Measurements from ENCODE around the gene HIKESHI.

HIKESHI gene, protein sequence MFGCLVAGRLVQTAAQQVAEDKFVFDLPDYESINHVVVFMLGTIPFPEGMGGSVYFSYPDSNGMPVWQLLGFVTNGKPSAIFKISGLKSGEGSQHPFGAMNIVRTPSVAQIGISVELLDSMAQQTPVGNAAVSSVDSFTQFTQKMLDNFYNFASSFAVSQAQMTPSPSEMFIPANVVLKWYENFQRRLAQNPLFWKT

GRCh38 chr11:86302092-86302793, at the start of gene HIKESHI:
Gene HIKESHI, plus strand, starts transcription at chr11:86302240. Its CDS starts 209 bp downstream, at chr11:86302449.
- DNase-seq = peak; percentile 93

- DNase-seq = no peak
These were observed 46.1 kb upstream of the HIKESHI start for GRCh38 chr11:86255896-86256295.

- DNase-seq = no peak
These were observed 45.4 kb upstream of the HIKESHI start for GRCh38 chr11:86256608-86257007.

DNA sequence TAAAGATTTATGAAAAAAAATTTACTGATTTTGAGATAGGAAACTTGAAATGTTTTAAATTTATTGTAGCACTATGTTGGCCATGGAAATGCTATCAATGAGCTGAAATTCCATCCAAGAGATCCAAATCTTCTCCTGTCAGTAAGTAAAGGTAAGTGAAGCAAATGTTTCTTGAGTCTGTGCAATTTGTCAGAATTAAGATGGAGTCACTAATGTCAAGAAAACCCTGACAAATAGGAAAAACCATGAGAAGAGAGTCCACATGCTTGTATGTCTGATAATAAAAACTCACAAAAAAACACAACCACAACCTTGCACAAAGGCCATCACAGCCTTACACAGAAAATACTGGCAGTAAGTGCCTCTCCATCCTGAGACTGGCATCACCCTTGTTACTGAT, 44.6 kb upstream of the HIKESHI start:
- no peak for DNase-seq

- no peak for DNase-seq
These were observed 42.3 kb upstream of the HIKESHI start for GRCh38 chr11:86259730-86260129.

- no peak for DNase-seq
These were observed 40.7 kb upstream of the HIKESHI start for GRCh38 chr11:86261328-86261727.

DNA sequence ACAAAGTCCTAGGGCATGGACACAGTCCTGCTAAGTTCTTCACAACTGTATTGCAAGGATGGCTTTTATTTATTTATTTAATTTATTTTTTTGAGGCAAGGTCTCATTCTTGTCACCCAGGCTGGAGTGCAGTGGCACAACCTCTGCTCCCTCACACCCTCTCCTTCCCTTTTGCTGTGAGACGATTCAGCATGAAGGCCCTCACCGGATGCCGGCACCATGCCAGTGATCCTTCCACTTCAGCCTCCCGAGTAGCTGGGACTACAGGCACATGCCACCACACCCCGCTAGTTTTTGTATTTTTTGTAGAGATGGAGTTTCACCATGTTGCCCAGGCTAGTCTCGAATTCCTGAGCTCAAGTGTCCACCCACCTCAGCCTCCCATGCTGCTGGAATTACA, 39.7 kb upstream of the HIKESHI start:
- no peak for DNase-seq

- no peak for DNase-seq
These were observed 37.4 kb upstream of the HIKESHI start for GRCh38 chr11:86264649-86265048.

GRCh38 chr11:86265194-86265593, 36.8 kb upstream of the HIKESHI start:
- DNase-seq = no peak

DNA sequence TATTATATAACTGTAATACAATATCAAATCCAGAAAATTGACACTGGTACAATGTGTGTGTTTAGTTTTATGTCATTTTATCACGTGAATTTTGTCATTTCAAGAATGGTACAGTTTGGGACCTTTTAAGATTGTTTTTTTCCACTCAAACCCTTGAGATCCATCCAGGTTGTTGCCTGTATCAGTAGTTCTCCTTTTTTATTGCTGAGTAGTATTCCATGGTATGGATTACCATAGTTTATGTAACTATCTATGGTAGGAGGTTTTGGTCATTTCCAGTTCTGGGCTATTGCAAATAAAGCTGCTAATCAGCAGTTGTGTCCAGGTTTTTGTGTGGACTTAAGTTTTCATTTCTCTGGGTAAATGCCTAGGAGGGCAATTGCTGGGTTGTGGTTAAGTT, 32.4 kb upstream of the HIKESHI start:
- DNase-seq = no peak

DNA sequence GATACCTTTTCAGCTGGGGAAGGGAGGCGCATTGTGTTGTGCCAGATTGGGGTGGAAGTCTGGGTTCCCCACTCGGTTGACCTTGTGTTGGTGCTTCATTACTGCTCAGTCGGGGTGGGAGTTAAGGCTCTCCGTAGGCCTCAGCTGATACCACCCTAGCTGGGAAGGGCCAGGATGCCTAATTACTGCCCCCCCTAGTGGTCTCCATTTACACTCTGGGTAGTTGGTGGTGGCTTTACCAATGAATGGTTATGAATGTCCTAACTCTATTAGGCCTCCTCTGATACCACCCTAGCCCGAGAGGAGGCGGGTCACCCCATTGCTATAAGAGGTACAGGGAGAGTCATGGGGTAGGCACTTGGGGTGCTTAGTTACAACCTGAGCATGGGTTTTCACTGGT, 27.5 kb upstream of the HIKESHI start:
- DNase-seq = no peak

GRCh38 chr11:86274999-86275398, 27.0 kb upstream of the HIKESHI start:
- DNase-seq = no peak

- DNase-seq = no peak
These were observed 26.3 kb upstream of the HIKESHI start for GRCh38 chr11:86275493-86276370.

- DNase-seq = no peak
These were observed 24.3 kb upstream of the HIKESHI start for GRCh38 chr11:86277741-86278140.

DNA sequence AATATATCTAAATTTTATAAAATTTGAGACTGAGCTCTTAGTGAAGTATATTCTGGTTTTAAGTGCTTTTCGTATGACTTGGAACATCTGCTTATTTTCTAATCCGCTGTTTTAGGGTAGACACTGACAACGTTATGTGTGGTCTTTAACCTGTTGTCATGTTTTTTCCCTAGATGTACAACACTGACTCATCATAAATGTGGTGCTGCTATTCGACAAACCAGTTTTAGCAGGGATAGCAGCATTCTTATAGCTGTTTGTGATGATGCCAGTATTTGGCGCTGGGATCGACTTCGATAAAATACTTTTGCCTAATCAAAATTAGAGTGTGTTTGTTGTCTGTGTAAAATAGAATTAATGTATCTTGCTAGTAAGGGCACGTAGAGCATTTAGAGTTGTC, 23.8 kb upstream of the HIKESHI start:
- DNase-seq = no peak

DNA sequence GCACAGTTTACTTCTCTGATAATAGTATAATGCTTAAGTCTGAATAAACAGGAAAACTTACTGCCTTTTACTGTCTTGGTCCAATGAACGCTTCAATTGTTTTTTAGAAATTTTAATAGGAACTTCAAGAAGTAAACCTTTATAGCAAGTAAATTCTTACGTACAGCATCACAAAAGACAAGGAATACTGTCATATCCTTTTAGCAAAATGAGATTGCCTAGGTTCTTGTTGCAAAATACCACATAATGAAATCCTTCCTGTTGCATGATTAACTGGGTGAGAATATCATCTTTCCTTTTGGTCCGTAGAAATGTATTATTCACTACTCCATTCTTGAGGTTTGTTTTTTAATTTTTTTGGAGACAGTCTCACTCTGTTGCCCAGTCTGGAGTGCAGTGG, 22.3 kb upstream of the HIKESHI start:
- no peak for DNase-seq

DNA sequence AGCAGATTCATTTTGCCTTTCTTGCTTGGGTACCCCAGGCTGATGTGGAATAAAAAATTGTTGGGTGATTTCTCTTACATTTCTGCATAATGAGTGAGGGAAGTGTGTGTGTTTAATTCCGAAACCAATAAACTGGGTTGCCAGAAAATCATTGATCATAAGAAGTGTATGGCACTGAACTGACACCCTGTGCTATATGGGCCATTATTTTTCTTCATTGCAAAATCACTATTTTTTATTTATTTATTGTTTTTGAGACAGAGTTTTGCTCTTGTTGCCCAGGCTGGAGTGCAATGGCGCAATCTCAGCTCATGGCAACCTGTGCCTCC, 14.6 kb upstream of the HIKESHI start:
- no peak for DNase-seq

DNA sequence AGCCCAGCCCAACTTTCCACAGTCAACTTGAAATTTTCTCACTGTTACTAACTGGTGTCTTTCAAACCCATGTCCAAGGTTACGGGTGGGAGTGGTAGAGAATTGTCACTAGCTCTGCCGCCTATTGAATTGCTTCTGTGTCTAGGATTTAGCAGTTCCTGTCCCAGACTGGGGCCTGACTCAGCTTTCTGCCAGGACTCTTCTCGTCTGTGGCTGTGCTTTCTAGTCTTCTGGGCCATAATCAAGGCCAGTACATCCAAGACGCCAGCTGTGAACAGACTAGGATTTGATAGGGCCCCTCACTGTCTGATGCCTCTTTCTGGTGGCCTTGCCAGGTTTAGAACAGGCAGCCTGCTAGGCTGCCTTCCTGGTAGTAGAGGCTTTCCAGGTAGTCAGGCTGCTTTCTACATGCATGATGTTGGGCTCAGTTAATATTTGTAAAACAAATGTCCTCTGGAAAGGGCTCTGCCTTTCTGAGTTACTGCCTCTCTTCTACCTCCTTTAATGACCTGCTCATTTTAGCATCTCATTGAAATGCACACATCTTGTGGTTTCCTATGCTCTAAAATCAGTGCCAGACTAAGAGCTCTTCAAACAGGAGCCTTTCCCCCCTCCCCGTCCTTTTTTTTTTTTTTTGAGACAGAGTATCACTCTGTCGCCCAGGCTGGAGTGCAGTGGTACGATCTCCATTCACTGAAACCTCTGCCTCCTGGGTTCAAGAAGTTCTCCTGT, 13.1 kb upstream of the HIKESHI start:
- DNase-seq = peak; percentile 38

DNA sequence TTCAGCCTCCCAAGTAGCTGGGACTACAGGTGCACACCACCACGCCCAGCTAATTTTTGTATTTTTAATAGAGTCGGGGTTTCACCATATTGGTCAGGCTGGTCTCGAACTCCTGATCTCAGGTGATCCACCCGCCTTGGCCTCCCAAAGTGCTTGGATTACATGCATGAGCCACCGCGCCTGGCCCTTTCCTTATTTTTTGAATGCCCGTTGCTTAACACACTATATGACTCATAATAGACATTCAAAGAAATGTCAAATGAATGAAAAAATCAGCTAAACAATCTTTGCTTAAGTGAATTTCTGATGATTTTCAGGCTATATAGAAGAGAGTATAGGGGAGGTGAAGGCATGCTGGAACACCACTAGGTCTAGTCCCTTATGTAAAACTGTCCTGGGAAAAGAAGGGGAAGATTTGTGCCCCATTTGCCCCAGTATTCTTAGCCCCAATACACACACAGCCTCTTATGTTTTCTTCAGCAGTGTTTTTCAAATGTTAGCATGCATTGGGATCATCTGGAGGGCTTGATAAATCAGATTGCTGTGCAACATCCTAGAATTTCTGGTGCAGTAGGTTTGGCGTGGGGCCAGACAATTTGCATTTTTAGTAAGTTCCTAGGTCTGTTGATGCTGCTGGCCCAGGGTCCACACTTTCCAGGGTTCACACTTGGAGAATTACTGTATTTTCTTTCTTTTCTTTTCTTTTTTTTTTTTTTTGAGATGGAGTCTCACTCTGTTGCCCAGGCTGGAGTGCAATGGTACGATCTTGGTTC, 12.3 kb upstream of the HIKESHI start:
- peak; percentile 16 for DNase-seq

GRCh38 chr11:86291466-86292262, 10.4 kb upstream of the HIKESHI start:
- peak; percentile 77 for DNase-seq

- DNase-seq = peak; percentile 66
These were observed 9.0 kb upstream of the HIKESHI start for GRCh38 chr11:86292912-86293616.

Data from activated naive CD4-positive, alpha-beta T cell treated with Interleukin-2 at 50 U/mL for 16 hours (primary cell).